ENCODE results near the gene HMOX1.

Gene HMOX1

GRCh38 chr22:35380537-35381423 is at the start of gene HMOX1:
HMOX1 (plus strand) TSS chr22:35381096; CDS start chr22:35381174, 78 bp downstream.
- DNase-seq (ENCODE audit: low spot score), result peak; percentile 73

DNA sequence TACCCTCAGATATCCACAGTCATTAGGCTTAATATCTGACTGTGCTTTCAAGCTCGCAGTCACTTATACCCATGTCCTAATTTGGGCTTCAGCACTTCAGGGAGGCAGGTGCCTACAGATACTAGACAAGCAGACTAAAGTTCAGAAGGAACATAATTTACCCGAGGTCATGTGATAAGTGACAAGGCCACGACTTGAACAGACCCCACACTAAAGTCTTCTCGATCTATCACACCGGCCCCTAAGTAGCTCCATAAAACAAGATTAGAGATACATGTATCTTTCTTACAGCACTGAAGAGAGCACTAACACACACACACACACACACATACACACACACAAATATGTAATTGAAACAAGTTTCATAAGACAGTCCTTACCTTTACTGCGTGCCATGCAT is 48.6 kb upstream of the HMOX1 start:
- DNase-seq (ENCODE audit: low spot score), result no peak

DNA sequence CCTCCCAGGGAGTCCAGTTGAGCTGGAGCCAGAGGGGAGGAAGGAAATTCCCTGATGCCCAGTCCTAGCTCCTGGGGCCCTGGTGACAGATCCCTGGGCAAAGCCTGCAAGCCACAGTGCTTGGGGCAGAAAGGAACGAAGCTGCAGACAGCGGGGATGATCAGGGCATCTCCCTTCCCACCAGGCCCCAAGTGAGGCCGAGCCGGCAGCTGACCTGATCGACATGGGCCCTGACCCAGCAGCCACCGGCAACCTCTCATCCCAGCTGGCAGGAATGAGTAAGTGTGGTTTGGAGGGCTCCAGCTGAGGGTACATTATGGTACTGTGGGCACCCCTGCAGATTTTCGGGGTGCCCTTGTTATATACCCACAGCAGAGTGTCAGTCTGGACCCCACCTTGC is 47.7 kb upstream of the HMOX1 start:
- DNase-seq (ENCODE audit: low spot score), result no peak

DNA sequence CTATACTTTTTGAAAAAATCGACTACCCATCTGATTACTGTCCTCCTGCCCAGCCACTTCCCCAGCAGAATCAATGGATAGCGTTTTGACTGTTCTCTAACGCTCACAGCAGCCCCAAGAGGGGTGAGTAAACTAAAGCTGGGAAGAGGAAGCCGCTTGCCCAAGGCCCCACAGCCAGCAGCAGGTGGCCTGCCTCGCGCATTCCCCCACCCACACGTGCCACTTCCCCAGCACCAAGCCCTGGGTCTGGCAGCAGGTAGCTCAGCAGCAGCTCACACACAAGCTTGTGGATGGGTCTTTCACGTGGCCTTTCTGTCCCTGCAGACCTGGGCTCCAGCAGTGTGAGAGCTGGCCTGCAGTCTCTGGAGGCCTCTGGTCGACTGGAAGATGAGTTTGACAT is 46.9 kb upstream of the HMOX1 start:
- DNase-seq (ENCODE audit: low spot score), result peak; percentile 46

DNA sequence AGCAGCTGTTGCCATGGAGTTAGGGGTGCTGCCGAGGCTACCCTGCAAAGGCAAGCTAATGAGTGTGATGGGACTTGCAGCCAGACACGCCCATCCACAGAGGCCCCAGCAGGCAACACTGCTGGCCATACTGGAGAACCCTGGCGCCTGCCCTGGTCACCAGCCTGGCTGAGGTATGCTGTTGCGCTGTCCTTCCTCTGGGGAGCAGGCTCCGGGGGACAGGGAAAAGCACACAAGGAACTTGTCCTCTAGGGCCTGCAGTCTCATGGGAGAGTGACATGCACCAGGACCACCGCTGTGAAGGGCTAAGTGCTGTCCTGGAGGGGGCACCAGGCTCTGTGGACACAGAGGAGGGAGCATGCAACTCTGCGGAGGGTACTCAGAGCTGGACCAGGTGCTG is 45.4 kb upstream of the HMOX1 start:
- no peak for DNase-seq (ENCODE audit: low spot score)

DNA sequence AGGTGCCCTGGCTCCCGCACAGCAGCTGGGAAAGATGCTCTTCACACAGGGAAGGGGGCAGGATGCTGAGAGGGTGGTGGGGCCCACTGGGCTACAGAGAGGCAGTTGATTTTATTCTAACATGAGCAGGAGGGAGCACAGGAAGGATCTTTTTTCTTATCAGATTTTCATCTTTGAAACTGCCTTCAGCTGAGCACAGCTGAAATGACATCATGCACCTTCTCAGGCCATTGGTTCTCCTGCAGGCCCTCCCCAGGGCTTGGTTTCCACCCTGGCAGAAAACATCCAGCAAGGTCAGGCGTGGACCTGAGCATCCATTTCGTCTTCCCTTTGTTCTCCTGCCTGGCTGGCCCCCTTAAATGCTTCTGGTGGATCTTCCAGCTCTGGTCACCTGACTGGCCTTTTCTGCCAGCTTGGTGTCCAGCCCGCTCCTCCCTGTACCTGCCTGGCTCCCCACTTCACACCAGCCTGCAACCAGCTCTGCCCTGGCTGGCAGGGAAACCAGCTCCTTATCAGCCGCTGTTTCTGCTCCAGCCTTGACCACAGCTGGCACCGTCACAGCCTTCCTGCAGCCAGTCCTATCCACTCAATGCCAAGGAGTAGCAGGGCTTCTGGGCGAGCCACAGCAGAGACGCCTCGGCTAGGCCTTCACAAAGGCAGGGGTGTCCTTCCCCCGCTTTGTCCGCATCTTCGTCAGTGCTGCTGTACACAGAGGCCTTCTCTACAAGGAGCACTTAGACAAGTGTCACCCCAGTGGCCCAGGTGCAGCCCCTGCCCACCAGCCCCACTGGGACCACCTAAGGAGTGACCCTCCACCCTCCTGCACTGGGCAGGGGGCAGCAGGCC is 44.7 kb upstream of the HMOX1 start:
- DNase-seq (ENCODE audit: low spot score), result no peak

DNA sequence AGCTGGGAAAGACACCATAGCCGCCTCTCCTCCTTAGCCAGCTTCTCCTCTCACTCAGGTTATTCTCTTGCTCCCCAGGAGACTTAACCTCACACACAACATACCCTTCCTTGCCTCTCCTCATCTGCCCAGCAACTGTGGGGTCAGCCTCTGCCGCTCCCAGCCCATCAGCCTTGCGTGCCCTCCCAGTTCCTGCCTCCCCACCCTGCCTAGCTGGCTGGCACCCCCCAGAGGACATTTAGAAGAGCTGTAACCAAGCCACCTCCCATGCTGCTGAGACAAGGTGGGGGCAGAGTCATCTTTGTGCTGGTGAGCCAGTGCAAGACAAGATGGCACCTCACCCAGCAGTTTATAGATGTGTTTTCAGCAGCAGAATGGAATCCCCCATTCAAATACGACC is 43.0 kb upstream of the HMOX1 start:
- no peak for DNase-seq (ENCODE audit: low spot score)

- DNase-seq (ENCODE audit: low spot score), result peak; percentile 46
Measured at GRCh38 chr22:35341090-35341874, 39.6 kb upstream of the HMOX1 start.

DNA sequence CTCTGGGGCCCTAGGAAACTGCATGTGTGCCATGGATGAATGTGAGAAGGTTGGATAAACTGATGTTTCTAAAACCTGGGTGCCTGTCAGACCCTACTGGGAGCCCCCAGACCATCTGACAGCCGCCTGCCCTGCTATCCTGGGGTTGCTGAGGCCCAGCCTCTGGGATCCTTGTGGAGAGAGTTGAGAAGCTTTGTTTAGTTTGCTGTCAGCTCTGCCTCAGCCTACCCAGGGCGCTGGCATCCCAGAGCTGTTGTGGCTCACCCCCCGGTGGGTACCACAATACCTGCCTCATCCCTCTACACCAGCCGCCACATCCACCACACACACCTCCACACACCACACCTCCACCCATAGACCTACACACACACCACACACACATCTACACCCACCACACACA is 38.5 kb upstream of the HMOX1 start:
- no peak for DNase-seq (ENCODE audit: low spot score)

GRCh38 chr22:35343664-35344550 is 37.0 kb upstream of the HMOX1 start:
- no peak for DNase-seq (ENCODE audit: low spot score)

GRCh38 chr22:35344956-35345690 is 35.8 kb upstream of the HMOX1 start:
- no peak for DNase-seq (ENCODE audit: low spot score)

GRCh38 chr22:35345808-35346505 is 34.9 kb upstream of the HMOX1 start:
- DNase-seq (ENCODE audit: low spot score), result no peak

- no peak for DNase-seq (ENCODE audit: low spot score)
Measured at GRCh38 chr22:35346596-35347220, 34.2 kb upstream of the HMOX1 start.

DNA sequence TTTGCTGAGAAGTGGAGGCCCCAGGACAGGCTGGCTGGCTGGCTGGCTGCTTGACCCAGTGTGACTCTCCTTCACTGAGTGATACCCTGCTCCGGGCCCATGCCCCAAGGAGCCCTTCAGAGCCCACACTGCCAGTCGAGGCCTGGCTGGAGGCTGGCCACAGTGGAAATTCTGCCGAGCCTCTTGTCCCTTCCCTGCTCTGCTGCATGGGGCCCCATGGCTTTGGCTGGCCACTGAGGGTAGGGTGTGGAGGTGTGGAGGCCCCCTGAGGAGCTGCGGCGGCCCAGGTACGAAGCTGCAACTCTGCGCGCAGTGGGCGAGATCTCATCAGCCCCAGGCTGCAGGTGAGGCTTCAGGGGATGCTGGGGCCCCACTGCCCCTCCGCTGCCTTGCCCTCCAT is 33.4 kb upstream of the HMOX1 start:
- DNase-seq (ENCODE audit: low spot score), result no peak

DNA sequence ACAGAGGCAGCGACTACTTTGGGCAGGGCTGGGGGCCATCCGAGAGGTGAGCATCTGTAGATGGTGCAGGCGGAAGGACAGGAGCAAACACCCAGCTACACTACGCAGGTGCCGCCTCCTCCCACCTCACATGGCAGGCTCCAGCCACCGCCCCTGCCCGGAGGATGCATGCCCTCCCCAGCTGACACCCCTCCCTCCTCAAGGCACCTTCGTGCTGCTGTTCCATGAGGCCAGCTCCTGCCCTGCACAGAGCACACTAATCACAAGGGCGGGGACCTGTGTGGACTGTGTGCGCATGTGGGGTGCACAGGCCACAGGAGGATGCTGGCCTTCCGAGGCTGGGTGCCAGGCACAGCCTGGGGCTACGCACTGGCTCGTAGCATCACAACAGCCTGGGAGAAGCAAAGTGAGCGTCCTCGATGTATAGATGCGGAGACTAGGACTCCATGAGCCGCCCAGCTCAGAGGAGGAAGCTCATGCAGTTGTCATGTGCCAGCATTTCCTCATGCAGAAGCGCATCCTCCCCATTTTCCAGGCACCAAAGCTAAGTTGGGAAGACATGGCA is 32.8 kb upstream of the HMOX1 start:
- DNase-seq (ENCODE audit: low spot score), result no peak

- no peak for DNase-seq (ENCODE audit: low spot score)
Measured at GRCh38 chr22:35348703-35349102, 32.2 kb upstream of the HMOX1 start.

GRCh38 chr22:35349368-35349703 is 31.6 kb upstream of the HMOX1 start:
- DNase-seq (ENCODE audit: low spot score), result peak; percentile 32

GRCh38 chr22:35349704-35350538 is 31.0 kb upstream of the HMOX1 start:
- peak; percentile 63 for DNase-seq (ENCODE audit: low spot score)
